Regular cardiac myocyte (primary cell): ENCODE data around the gene DAZAP2. TPM values are rescaled to one million over a fixed set of nuclear protein-coding genes. Genes with fewer than 3 reads are reported as not detected.

ENCODE experiments used
- total RNA-seq: library from RNA; depleted of rRNA; stranded (reverse); fragments of >200 nt; gene quantifications from 2 replicates; pipeline ENCODE4 v1.2.3, GENCODE V29; 2014

Gene DAZAP2, protein sequence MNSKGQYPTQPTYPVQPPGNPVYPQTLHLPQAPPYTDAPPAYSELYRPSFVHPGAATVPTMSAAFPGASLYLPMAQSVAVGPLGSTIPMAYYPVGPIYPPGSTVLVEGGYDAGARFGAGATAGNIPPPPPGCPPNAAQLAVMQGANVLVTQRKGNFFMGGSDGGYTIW
- total RNA-seq = 61.2 and 61.7 TPM in 2 replicates

DNA sequence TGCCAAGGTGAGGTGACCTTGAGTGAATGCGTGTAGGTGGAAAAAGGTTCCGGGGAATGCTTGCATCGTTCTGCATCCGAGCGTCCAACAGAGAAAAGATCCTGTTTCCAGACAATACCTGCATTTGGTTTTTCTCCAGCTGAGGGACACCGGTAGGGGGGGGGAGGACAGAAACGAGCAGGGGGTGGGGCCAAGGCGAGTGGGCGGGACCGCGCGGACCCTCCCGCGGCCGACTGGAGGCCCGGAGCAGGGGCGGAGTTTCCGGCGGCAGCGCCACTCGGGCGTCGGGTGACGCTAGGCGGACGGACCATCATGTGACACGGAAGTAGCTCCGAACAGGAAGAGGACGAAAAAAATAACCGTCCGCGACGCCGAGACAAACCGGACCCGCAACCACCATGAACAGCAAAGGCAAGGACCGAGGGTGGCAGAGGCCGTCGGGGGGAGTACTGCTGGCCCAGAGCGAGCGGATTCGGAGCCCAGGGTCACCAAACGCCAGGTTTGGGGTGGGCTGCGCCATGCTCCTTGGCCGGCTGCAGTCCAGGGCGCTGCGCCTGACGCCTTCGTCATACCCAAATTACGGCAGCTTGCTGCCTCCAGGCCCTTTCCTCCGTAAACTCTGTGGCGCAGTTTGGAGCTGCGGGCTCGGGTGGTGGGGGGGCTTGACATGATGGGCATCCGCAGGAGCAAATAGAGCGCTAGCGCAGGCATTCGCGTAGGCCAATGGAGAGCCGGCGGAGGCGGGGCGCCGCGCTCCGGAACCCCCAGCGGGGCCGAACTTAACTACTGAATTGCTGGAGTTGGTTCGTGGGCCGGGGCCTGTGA, at the start of gene DAZAP2:
Gene DAZAP2 (plus strand): TSS at position 317 of the 825 bp plus-strand sequence. CDS start 82 bp downstream, at position 399.

DNA sequence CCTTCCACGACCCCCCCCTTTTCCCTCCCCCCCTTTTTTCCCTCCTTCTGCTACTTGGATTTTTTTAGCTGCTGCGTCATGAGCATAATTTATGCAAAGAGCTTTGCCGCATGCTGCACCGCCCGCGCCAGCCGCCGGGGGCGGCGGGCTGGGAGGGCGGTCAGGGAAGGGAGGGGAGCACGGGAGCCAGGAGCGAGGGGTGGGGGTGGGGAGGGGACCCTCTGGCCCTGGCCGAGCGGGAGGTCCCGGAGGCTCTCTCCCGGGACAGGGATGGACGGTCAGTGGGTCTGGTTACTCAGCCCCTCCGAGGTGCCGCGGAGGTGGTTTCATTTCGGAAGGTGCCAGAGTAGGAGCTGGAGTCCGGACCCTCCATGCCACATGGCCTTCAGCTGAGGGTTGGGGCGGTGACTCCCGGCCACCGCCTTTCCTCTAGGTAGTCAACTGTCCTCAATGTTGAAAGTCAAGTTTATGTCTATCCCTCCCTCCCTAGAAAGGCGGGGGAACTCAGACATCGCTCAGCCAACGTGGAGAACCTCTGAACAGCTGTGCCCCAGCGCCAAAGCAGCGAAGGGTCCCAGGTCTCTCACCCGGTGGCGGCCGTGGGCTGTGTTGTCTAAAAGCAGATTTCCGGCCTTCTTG, 20.5 kb upstream of the DAZAP2 start, which contains the start of gene POU6F1:
Gene POU6F1 (minus strand): TSS at position 95 of the 639 bp plus-strand sequence. CDS start 11,226 bp downstream, outside the sequence.

DNA sequence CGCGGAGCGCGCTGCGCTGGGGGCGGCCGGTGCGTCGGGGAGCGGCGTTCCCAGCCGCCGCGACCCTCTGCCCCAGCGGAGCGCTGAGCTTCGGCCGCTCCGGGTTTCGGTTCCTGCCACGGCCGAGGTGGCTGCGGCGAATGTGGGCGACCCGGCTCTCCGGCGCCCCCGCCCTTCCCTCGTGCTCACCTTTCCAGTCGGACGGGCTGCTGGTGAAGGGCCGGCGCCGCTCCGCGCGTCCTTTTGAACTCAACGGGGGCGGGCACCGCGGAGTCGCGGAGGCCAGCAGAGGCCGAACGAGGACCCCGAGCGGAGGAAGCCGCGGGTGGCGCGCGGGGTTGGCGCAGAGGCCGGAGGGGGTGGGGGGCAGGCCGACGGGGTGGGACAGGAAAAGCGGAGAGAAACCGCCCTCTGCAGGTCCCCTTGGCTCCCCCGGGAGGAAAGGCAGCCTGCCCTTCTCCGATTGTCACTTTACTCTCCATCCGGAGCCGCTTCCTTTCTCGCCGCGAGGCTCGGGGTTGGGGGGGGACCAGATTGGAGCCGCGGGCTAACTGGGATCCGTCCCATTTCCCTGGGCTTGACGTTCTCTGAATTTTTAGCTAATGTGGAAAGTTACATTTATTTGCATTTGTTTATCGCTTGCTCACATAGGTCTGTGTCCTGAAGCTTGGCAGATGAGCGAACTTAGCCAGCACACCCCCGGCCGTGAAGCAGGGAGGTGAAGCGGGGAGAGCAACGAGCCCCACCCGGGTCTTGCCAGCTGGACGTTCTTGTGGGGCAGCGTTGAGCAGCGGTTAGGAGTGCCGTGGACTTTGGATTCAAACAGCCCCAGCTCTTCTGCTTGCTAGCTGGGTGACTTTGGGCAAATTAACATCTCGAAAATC, 31.7 kb downstream of the DAZAP2 start, which contains the start of gene SMAGP:
Gene SMAGP (minus strand): TSS at position 349 of the 884 bp plus-strand sequence. CDS start 1,137 bp downstream, outside the sequence.

Other genes with a start within 250 kb of the DAZAP2 start
- 38.2 and 65.1 TPM in 2 replicates for gene SLC11A2, start 212.4 kb upstream of the DAZAP2 start, total RNA-seq
- 18.0 and 50.2 TPM in 2 replicates for gene LETMD1, start 190.5 kb upstream of the DAZAP2 start, total RNA-seq
- 23.1 and 23.4 TPM in 2 replicates for gene CSRNP2, start 155.2 kb upstream of the DAZAP2 start, total RNA-seq
- 9.9 and 14.6 TPM in 2 replicates for gene TFCP2, start 65.7 kb upstream of the DAZAP2 start, total RNA-seq
- 1.9 and 2.5 TPM in 2 replicates for gene POU6F1, start 20.8 kb upstream of the DAZAP2 start, total RNA-seq
- 5.4 and 10.0 TPM in 2 replicates for gene SMAGP, start 31.6 kb downstream of the DAZAP2 start, total RNA-seq
- not detected in 2 replicates for gene BIN2, start 85.3 kb downstream of the DAZAP2 start, total RNA-seq
- not detected in 2 replicates for gene CELA1, start 107.9 kb downstream of the DAZAP2 start, total RNA-seq
- 2.7 and 3.4 TPM in 2 replicates for gene GALNT6, start 152.6 kb downstream of the DAZAP2 start, total RNA-seq
- gene SLC4A8, start 186.0 kb downstream of the DAZAP2 start, total RNA-seq = 0.56 and 1.3 TPM in 2 replicates